HG03354 (cell line): ENCODE measurements around the gene FBXO24.

ENCODE experiments used
- ATAC-seq: cut with Tn5 transposase; IDR thresholded peaks from one replicate; pipeline ENCODE4 v1.9.1; 2021; ENCODE audit warnings: mild to moderate bottlenecking; ENCODE audit not compliant: unreplicated experiment, poor library complexity, severe bottlenecking

FBXO24 gene

DNA sequence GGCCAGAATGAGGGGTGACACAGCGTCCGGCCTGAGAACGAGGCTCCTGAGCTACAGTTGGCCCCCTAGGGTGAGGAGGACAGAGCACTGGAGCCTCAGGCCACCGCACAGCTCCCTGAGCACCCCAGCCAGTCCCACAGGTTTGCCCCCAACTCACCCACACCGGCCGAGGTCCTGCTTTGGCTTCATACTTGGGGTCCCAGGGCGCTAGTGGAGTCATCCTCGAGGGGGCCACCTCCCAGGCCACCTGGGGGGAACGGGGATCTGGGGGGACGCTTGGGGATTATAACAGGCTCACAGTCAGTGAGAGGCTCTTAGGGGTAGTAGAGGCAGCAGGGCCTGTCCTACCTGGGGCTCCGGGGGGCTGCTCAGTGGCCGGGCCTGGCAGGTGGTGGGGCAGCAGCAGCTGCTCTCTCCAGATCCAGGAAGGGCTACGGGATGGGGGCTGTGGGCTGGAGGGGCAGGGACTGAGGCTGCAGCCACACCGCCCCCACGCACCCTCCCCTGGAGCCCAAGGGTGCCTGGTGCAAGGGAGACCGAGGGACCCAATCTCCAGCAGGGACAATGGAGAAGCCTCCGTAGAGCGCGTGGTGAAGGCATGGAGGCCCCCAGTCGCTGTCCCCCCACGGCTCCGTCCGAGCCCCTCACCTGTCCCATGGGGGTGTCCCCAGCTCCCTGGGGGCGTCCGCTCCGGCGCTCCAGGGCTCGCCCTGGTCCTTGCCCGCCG, 13.0 kb upstream of the FBXO24 start:
- no peak for ATAC-seq

DNA sequence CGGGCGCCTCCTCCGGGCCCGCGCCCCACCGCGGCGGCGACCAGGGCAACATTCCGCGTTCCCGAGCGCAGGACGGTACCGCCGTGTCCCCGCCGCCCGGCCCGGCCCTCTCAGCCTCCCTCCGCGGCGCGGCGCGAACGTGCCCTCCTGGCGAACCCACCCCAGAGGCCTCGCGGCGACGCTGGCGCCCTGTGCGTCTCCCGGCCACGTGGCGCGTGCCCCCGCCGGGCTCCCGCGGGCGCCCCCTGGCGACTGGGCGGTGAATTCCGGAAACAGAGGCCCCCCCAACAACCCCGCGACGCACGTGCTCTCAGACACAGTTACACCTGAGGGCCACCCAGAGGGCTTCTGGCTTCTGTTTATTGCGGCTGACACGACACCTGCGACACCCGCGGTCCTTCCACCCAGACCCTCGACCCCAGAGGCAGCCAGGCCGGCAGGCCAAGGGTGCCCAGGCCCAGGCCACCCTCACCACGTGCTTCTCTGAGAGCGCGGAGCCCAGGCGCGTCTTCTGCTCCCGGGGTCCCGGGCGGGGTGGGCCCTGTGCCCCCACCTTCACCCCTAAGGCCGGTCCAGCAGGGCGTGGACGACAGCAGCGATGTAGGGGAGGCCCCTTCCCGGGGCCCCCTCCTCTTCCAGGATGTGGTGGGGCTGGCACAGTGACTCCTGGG, 12.3 kb upstream of the FBXO24 start, which contains the start of gene SAP25:
Gene SAP25 (minus strand): TSS at position 210 of the 671 bp plus-strand sequence. CDS start 158 bp downstream, at position 52.
- no peak for ATAC-seq

DNA sequence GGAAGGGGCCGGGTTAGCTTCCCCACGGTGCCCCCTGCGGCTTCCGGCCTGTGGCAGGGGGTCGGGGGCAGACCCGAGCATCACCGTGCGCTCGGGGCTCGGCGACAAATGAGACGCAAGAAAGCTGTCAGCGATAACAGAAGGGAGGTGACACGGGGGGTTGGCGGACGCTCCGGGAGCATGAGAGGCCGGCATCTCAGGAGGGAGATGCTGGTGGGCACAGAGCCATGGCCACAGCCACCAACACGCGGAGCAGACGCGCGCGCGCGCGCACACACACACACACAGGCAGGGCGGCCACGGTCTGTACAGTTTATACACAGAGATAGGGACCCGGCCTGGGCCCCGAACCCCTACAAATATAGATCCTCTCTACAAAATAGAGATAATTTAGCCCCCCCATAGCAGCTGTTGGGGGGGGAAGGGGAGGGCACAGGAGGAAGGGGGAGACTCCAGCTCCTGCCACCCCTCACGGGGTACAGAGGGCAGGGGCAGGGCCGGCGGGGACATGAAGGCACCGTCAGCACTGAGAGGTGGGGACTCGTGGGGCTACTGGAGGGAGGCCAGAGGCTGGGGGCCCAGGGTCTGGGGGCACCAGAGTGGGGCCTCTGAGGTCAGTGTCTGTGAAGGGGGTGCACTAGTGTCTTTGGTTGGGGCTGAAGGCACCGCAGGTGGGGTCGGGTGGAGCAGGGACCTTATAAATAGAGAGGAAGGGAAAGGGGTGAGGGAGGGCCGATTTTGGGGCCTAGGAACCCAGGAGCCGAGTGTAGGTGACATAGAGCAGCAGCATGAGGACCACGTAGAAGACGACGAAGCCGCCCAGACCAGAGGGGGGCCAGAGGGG, 11.5 kb upstream of the FBXO24 start:
- no peak for ATAC-seq

DNA sequence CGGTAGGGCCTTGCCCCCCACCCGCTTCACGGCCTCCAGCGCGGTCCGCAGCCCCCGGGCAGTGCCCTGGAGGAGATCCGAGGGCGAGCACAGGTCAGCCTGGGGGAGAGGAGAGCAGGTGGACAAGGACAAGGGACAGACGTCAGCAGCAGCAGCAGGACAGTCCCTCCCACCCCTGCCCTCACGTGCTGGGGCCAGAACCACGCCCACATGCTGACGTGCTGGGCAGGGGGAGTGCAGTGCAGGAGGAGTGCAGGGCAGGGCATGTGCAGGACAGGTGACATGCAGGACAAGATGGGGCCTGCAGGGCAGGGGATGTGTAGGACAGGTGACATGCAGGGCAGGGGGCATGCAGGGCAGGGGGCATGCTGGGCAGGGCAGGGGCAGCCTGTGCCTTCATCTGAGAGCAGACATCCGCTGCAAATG, 10.9 kb upstream of the FBXO24 start:
- no peak for ATAC-seq

DNA sequence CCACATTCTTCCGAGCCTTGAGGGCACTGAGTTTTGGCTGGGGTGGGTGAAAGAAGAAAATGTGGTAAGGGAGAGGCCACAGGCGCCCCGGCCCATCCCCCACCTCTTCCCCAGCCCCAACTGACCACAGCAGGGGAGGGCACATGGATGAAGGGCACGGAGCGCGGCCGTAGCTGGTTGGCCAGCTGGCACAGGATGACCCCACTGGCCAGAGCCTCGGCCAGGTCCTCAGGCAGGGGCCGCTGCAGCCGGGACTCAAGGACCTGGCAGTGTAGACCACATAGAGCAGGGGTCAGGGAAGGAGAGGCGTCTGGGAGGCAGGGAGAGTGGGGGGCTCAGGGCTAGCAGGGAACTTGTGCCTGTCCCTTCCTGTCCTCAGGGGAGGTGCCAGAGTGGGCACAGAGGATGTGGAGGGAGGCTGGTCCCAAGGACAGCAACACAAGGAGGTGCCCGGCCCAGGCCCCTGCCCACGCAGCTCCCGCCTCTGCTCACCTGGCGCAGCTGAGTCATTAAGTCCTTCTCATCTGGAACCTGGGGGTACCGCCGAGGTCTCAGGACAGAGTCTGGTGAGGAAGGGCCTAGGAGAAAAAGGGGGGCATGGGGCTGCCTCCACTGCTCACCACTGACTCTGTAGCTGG, 10.3 kb upstream of the FBXO24 start:
- no peak for ATAC-seq

DNA sequence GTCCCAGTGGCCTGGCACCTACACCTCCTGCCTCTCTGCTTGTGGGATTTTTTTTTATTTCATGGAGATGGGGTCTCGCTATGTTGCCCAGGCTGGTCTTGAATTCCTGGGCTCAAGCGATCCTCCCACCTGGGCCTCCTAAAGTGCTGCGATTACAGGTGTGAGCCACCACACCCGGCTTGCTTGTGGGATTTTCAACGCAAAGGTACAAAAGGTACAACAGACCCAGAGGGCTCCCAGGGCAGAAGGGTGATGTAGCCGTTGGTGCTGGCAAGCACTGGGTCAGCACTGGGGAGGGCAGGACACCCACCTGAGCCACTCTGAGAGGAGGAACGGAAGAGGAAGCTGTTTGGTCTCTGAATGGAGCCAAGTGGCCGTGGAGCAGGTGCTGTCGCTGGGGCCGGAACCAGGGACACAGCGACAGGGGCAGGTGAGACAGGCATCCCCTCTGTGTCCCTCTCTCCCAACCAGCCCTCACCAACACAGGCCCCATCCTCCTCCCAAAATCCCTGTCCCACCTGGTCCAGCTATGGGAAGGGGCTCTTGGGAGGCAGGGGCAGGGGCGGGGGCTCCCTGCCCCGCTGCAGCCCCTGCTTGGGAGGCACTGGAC, 9.6 kb upstream of the FBXO24 start:
- no peak for ATAC-seq

DNA sequence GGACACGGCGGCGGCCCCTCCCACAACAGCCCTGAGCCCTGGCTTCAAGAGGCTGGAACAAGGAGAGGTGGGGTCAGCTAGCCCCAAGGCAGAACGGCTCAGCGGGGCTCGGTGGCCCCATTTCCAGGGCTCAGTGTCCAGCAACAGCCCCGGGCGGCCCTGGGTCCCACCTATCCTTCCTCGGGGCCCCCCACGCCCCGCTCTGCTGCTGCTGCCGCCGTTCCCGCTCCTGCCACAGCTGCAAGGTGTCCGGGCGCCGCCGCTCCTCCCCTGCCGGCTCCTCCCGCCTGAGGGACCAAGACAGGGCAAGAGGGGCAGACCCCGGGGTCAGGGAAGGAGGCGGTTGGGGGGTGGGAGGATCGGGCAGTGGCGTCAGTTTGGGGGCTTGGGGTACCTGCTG, 9.0 kb upstream of the FBXO24 start:
- ATAC-seq = no peak

DNA sequence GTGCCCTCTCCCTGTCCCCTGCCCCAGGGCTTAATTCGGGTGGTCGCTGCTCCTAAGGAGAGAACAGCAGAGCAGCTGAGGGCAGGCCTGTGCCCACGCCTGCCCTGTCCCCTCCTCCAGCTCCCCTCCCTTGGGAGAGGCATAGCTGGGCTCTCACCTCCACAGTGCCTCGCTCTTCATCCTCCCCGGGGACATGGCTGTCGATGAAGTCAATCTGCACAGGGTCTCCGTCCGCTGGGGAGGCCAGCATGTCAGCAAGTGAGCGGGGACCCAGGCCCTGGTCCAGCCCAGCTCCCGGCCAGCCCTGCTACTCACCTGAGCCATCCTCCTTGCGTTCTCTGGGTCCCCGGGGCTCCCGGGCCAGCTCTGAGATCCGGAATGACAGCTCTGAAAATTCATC, 8.6 kb upstream of the FBXO24 start:
- ATAC-seq = no peak

DNA sequence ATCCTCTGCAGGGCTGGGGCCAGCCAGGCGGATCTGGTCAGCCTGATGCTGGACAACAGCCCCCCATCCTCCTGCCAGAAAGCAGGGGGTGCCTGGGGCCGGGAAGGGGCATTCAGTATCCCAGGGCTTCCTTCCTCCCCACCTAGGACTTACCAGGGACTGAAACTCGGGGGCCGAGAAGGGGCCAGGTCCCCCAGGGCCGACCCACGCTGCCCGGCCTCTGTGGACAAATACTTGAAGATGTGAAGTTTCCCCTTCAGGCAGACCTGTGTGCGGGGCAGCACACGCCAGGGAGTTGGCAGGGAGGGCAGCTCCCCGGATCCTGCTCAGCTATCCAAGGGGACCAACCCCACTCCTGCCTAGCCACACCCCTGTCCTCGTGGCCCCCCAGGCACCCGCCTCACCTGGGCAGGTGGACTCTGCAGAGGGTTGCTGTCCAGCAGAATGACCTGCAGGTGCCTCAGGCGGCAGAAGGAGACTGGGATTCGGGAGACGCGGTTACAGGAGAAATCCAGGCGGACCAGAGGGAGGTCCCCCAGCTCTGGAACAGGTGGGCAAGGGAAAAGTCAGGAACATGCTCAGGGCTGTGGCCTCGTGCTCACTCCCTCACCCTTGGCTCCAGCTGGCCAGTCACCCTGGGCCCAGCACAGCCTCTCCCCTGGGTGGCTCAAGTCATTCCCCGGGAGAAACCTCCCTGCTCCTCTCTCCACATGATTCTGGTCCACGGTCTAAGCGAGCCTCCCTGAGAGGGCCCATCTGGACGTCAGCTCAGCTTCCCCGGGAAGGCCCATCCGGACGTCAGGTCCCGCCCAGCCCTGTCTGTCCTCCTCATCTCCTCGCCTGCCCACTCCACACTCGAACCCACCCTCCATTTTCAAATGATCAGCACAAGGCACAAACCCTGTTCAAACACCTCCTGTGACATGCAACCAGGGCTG, 7.6 kb upstream of the FBXO24 start:
- no peak for ATAC-seq

DNA sequence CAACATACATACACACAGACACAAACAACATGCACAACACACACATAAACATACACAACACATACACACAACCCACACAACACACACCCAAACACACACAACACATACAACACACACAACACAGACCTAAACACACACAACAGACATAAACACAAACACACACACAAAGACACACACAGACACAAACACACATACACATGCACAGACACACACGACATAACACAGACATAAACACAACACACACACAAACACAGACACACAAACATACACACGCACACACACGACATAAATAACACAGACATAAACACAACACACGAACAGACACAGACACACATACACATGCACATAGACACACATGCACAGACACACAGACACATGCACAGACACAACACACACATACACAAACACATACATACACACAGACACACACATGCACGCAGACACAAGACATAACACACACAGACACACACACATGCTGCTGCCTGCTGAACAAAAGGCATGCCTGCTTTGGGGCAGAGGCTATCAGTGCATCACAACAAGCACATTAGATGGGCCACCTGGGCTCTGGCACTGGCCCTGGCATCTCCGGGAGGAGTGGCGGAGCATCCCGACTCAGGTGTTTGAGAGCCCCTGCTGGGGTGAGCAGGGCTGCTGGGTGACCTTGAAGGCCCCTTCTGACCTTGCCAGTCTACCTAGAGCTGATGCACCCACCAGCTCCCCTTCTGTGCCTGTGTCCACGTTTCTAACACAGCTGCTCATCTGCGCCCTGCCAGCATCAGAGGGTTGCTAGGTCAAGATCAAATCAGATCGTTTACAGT, 5.5 kb upstream of the FBXO24 start:
- no peak for ATAC-seq

DNA sequence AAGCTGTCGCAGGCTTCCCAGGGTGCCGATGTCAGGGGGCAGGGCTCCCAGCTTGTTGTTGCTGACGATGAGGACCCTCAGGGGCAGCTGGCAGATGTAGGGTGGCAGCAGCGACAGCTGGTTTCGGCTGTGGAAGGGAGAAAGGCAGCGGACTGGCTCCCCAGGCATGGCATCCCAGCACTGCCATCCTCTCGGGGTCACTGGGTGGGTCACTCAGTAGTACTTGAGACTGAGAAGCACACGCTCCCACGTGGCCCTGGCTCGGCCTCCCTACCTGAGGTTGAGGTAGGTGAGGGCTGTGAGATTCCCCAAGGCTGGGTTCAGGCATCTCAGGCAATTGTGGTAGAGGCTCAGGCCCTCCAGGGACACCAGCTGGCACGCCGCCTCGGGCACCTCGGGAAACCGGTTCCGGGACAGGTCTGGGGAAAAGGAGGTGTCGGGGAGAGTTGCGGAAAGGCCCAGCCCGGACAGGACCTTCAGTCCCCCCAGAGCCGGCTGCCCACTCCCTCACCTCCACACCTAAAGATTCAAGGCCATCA, 4.0 kb upstream of the FBXO24 start:
- no peak for ATAC-seq

DNA sequence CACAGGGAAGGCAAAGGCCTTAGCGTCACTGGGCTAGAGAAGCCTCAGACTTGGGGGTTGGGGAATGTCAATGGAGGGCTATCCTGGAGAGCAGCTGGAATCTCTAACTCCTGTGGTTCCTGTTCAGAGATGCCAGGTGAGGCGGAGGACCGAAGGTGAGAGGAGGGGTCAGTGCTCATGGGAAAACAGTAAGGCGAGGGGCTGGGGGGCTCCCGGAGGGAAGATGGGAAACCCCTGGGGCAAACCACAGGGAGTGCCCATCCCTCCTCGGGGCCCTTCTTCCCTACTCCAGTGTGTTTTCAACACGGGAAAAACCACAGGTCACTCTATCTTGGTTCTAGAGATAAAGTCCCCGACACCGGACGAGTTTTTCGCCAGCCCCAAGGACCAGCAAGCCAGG, 3.5 kb upstream of the FBXO24 start:
- no peak for ATAC-seq

DNA sequence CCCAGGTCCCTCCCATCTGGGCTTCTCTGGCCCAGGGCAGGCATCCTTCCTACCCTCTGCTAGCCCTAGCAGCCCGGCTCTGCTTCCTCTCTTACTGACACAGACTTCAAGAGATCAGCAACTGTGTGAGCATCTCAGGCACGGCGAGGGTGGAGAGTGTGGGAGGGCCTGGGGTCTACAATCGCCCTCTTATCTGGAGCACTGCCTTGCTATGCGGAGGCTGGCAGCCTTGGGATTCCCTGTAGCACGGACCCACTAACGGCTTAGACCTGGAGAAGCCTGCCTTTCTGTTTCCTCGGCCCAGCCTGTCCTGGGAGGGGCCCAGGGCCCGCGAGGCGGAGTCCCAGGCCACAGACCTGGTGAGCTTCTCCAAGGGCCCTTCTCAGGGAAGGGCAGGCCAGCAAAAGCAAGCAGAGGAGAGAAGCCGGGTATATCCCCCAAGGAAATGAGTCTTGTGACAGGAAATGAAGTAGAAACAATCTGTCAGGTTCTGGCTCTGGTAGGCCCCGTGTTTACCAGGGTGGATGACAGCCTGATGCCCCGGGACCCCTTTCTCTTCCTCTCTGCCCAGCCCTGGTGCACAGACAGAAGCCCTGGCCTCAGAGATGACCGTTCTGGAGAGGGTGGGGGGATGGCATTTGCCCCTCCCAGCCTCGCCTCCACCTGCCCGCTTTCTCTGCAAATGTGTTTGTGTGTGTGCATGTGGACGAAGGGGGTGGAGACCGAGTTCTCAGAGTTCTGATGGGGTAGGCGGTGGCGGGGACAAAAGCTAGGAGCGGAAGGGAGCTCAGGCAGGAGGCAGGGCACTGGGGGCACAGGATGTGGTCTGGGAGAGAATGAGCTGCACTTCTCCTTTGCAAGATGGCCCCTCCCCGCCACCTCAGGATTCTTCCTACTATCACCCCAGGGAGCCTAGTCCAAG, 2.7 kb upstream of the FBXO24 start:
- ATAC-seq = no peak

DNA sequence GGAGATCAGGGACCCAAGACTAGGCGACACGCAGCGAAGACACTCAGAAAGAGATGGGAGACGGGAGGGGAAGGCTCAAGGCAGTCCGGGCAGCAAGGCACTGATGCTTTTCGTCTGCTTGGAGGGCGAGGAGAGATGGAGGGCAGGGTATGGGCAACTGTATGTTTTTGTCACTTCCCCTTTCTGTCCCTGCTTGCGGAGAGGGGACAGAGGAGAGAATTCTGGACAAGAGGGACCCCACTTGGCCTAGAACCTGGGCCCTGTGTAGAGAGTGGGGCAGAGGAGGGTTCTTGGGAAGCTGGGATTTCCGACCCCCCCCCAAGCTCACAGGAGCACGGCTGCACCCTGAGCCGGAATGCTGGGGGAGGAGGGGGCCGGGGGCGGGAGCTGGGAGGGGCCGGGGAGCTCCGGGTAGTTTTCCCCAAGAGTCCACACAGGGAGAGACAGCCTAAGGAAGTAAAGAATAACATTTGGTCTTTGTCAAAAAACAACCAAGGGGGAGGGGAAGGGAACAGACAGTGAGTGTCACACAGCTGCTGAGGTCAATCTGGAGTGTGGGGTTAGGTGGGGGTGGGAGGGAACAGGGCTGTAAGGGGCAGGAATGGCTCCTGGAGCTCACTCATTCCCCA, 2.0 kb upstream of the FBXO24 start:
- ATAC-seq = no peak

DNA sequence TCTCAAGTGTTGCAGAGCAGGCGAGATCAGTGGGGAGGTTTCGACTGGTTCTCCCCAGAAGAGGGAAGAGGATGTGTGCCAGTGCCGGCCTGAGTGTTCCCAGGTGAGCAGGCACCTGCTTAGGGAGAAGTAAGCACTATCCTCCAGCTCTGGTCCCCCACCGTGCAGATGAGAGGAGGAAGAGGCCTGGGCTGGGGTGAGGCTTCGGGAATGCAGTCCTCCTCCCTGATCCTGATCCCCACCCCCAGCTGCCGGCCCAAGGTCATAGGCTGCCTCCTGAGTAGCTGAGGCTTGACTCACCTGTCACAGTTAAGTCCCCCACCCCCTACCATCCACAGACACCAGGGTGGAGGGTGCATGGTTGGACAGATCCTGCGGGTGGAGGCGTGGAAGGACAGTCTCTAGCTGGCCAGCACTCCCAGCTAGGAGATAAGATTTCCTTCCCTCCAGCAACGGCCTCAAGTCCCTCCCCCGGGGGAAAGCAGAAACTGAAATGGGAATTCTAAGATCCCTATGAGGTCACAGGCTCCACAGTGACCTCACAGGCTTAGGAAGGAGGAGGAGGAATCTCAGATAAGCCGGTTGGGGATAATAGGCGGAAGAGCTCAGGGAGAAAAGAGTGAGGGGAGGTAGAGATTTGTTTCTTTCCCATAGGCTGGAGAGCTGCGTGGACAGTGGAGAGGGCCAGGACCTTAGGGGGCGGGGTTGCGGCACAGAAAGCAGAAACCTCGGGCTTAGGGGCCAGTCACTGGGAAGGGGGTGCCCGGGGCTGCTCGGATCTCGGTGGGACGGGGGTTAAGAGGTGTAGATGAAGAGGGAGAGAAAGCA, 1.2 kb upstream of the FBXO24 start:
- no peak for ATAC-seq
